NB4 (cell line): Measurements from ENCODE around the gene IPO13.

Experiments
- CTCF ChIP-seq: IDR thresholded peaks from one replicate; pipeline ENCODE4 v1.5.1; 2012; ENCODE audit warnings: low read depth, low read length
- MAX ChIP-seq: IDR thresholded peaks from 2 replicates; pipeline ENCODE4 v1.6.1; 2011; ENCODE audit warnings: low read depth, low read length
- MYC ChIP-seq: IDR thresholded peaks from 2 replicates; pipeline ENCODE4 v1.6.1; 2011; ENCODE audit warnings: low read depth, low read length
- POLR2A ChIP-seq: IDR thresholded peaks from 2 replicates; pipeline ENCODE4 v1.6.1; 2011; ENCODE audit warnings: mild to moderate bottlenecking; ENCODE audit not compliant: insufficient read length; ENCODE audit errors: extremely low read depth

- TF ChIP-seq POLR2A: no peak
- no peak for TF ChIP-seq CTCF
- TF ChIP-seq MYC: no peak
- TF ChIP-seq MAX: no peak
These were observed 24.7 kb downstream of the IPO13 start for GRCh38 chr1:43971336-43971980.
